Lung (tissue), 12 donors: ENCODE measurements around the gene LRRC52. TPM values are rescaled to one million over a fixed set of nuclear protein-coding genes. Genes with fewer than 3 reads are reported as not detected.

Experiments used
- ATAC-seq: fragments of 200-7000 bp; cut with Tn5 transposase; one replicate; pipeline ENCODE4 v1.9.1; 2020; ENCODE audit warnings: moderate number of reproducible peaks; ENCODE audit not compliant: insufficient read depth, low FRiP score
- DNase-seq, 3 donors: peaks; one replicate each; pipeline ENCODE4 v3.0.0-alpha.2; 2013 to 2017
- H3K27ac ChIP-seq, 2 donors: one replicate each; pipeline ENCODE4 v1.5.1; 2013; ENCODE audit warnings: mild to moderate bottlenecking in 2 of 2, moderate library complexity in 2 of 2, control low read depth in 1 of 2, inconsistent platforms in 1 of 2, low read depth in 1 of 2, low read length in 1 of 2
- H3K27me3 ChIP-seq, 3 donors: one replicate each; pipeline ENCODE4 v1.5.1; 2013; ENCODE audit warnings: low read length in 2 of 3; ENCODE audit not compliant: control insufficient read depth in 3 of 3, insufficient read depth in 3 of 3
- H3K36me3 ChIP-seq, 4 donors: one replicate each; pipeline ENCODE4 v1.5.1; 2013; ENCODE audit warnings: low read length in 4 of 4, mild to moderate bottlenecking in 1 of 4, moderate library complexity in 1 of 4; ENCODE audit not compliant: control insufficient read depth in 4 of 4, insufficient read depth in 4 of 4
- H3K4me1 ChIP-seq, 5 donors: one replicate each; pipeline ENCODE4 v1.5.1; 2013; ENCODE audit warnings: low read length in 5 of 5, mild to moderate bottlenecking in 2 of 5, moderate library complexity in 1 of 5; ENCODE audit not compliant: control insufficient read depth in 5 of 5, insufficient read depth in 5 of 5
- H3K4me3 ChIP-seq: one replicate; pipeline ENCODE4 v1.5.1; 2013; ENCODE audit warnings: mild to moderate bottlenecking, control low read depth, moderate library complexity
- H3K9ac ChIP-seq, 2 donors: one replicate each; pipeline ENCODE4 v1.5.1; 2013; ENCODE audit warnings: low read length in 2 of 2, control low read depth in 1 of 2; ENCODE audit not compliant: insufficient read depth in 1 of 2
- H3K9me3 ChIP-seq, 4 donors: one replicate each; pipeline ENCODE4 v1.5.1; 2013; ENCODE audit warnings: low read length in 3 of 4, mild to moderate bottlenecking in 1 of 4, moderate library complexity in 1 of 4; ENCODE audit not compliant: control insufficient read depth in 4 of 4, insufficient read depth in 3 of 4
- WGBS, 2 donors: extraction: QIAGEN DNeasy Blood & Tissue Kit; methylation state at CpG; one replicate each; pipeline ENCODE4 v1.1.7; 2013; 5-methylcytosine and 5-hydroxymethylcytosine counted together
- polyA plus RNA-seq, 2 donors: library from polyadenylated mRNA; stranded (reverse); fragments of 200-250 nt; gene quantifications; one replicate each; pipeline ENCODE4 v1.2.1, GENCODE V29; 2013
- total RNA-seq, 2 donors: library from RNA; depleted of rRNA in 1 of 2; stranded (reverse); fragments of >200 nt in 1 of 2; gene quantifications; one replicate each; pipeline ENCODE4 v1.2.1, GENCODE V29; 2014 to 2021
- TF ChIP-seq, protein P1 (sequence below): IDR thresholded peaks from 2 replicates; pipeline ENCODE4 v1.5.1; 2012; ENCODE audit warnings: mild to moderate bottlenecking; ENCODE audit errors: control extremely low read depth, extremely low read depth
- donor health status: control.
- donor health status: control.
- donor health status: Bipolar disorder and iron deficiency.
- donor health status: healthy.
- donor health status: DM: yes; HTN: yes; CAD: no.

LRRC52 gene
- total and polyA plus RNA-seq, 4 donors = 0.08 to 0.14 TPM; not detected in 2

DNA sequence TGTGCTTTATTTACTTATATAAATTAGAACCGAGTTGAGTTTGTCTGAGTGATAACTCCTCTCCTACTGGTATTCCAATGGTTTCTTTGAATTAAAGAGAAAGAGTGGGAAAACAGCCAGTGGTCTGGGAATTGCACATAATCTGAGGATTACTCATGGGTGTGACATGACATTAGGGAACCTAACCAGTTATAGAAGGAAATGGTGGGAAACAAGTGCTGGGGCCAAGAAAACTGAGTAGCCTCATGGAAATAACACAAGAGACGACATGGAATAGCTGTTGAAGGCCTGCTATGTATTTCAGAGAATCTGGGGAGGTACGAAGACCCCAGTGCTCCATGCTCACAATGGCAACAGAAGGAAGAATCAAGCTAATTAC is 41.8 kb upstream of the LRRC52 start:
- H3K4me3 ChIP-seq = no peak overlapping the region
- WGBS, 2 donors = 69 to 72% methylated on average over 3 of the region's 3 CpGs
- TF ChIP-seq, protein P1, sequence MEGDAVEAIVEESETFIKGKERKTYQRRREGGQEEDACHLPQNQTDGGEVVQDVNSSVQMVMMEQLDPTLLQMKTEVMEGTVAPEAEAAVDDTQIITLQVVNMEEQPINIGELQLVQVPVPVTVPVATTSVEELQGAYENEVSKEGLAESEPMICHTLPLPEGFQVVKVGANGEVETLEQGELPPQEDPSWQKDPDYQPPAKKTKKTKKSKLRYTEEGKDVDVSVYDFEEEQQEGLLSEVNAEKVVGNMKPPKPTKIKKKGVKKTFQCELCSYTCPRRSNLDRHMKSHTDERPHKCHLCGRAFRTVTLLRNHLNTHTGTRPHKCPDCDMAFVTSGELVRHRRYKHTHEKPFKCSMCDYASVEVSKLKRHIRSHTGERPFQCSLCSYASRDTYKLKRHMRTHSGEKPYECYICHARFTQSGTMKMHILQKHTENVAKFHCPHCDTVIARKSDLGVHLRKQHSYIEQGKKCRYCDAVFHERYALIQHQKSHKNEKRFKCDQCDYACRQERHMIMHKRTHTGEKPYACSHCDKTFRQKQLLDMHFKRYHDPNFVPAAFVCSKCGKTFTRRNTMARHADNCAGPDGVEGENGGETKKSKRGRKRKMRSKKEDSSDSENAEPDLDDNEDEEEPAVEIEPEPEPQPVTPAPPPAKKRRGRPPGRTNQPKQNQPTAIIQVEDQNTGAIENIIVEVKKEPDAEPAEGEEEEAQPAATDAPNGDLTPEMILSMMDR = no peak
- no peaks in the 10 kb centered on the region for H3K36me3 ChIP-seq
- no peaks in the 10 kb centered on the region for H3K9me3 ChIP-seq
- no peak overlapping the region for H3K27ac ChIP-seq
- no peaks in the 10 kb centered on the region for H3K27me3 ChIP-seq
- H3K4me1 ChIP-seq = no peaks in the 10 kb centered on the region
- no peak overlapping the region for H3K9ac ChIP-seq
- DNase-seq (no peak), ATAC-seq (no peak)

DNA sequence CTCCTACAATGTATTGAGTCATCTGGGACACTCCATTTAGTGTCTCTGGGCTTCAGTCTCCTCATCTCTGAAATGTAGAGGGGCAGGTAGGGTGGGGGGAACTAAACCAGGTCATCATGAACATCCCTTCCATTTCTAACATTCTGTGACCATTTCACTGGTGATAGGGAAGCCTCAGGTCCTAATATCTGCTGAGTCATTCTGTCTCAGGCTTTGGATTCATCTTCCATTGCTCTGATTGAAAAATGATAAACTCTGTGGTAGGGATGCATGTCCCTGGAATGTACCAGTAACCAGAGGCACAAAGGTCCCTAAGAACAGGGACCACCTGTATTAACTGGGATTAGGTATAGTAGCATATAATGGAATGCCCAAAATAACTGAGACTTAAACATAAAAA is 36.2 kb upstream of the LRRC52 start:
- H3K9ac ChIP-seq = no peak overlapping the region
- ATAC-seq = no peak
- no peak overlapping the region for H3K27ac ChIP-seq
- DNase-seq = no peak
- peaks cover 0 to 3% (median 0%) of the 10 kb centered on the region in 3 donors for H3K27me3 ChIP-seq
- TF ChIP-seq, protein P1 = no peak
- no peaks in the 10 kb centered on the region for H3K4me1 ChIP-seq
- no peaks in the 10 kb centered on the region for H3K9me3 ChIP-seq
- H3K36me3 ChIP-seq = no peaks in the 10 kb centered on the region
- H3K4me3 ChIP-seq = no peak overlapping the region

DNA sequence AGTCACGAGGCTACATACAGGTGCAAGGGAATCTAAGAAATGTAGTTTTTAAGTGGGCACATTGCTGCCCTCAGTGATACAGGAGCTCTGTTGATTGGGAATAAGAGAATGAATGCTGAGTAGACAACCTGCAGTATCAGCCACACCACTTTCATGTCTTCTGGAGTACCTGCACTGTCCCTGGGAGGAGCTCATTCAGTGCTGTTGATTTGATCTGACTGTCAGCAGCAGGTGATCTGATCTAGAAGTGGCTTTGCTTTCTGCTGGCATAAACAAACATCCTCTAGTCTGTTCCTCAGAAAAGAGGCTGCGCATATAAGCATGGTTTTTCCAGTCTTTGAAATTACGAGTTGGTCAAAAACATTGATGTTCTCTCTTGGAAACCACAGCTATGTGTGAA is 35.5 kb upstream of the LRRC52 start:
- WGBS, 2 donors = 90% methylated on average over 3 of the region's 3 CpGs
- no peak for ATAC-seq
- Histone ChIP-seq H3K9ac (no peak overlapping the region), H3K4me3 (no peak overlapping the region), H3K9me3 (no peaks in the 10 kb centered on the region), H3K27ac (no peak overlapping the region), H3K36me3 (no peaks in the 10 kb centered on the region), H3K4me1 (peaks cover 0 to 1% (median 0%) of the 10 kb centered on the region in 5 donors), H3K27me3 (peaks cover 0 to 3% (median 0%) of the 10 kb centered on the region in 3 donors)
- DNase-seq = no peak
- TF ChIP-seq, protein P1 = no peak

DNA sequence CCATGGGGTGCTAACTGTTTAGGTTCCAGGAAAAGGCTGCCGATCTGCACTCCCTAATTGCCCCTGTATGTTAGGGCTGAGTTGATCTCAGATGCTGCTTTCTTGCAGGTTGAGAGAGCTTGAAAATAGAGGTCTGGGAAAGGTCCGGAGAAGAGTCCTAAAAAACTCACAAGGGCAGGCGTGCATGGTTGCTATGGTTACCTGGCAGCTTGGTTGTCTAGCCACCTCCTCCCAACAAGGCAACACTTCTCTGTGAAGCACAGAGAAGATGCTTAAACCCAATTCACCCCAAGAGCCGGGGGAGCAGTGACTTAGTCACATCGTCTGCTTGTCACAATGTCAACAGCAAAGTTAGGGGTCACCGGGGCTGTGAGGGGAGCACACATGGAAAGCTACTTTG is 31.0 kb upstream of the LRRC52 start:
- Histone ChIP-seq H3K4me1 (peaks cover 0 to 1% (median 0%) of the 10 kb centered on the region in 5 donors), H3K9me3 (no peaks in the 10 kb centered on the region), H3K4me3 (no peak overlapping the region), H3K27me3 (peaks cover 0 to 3% (median 0%) of the 10 kb centered on the region in 3 donors), H3K9ac (no peak overlapping the region), H3K36me3 (no peaks in the 10 kb centered on the region), H3K27ac (no peak overlapping the region)
- WGBS, 2 donors = 57 to 68% methylated on average over 6 of the region's 6 CpGs
- TF ChIP-seq, protein P1 = no peak
- no peak for ATAC-seq
- DNase-seq = peak in 2 of 3 donors; percentile 25 to 46
